CD1c-positive myeloid dendritic cell (primary cell): ENCODE data around the gene KAZN.

Experiments
- DNase-seq: peaks from one replicate; pipeline ENCODE4 v3.0.0-alpha.2; 2016; ENCODE audit errors: extremely low spot score

The KAZN gene

GRCh38 chr1:14769486-14770274 lies 171.2 kb downstream of the KAZN start:
- no peak for DNase-seq

- DNase-seq, result peak; percentile 64
Measured at GRCh38 chr1:14773396-14774025, 175.0 kb downstream of the KAZN start.

GRCh38 chr1:14774225-14774624 lies 175.7 kb downstream of the KAZN start:
- DNase-seq, result no peak

DNA sequence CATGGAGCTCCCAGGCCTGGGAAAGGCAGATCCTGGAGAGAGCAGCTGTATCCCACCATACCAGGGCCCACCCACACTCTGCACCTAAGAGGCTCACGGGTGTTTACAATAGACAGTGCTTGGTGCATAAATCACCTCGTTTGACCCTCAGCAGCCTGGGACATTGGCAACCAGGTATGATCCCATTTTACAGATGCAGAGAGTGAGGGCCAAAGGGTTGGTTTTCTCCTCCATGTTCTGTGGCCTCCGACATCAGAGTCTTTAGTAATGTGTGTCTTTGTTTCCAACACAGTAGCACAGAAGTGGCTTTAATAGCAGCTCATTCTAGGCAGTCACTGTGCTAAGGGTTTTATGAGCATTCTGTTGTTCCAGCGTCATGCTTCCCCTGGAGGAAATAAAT lies 176.5 kb downstream of the KAZN start:
- DNase-seq, result no peak

- DNase-seq, result no peak
Measured at GRCh38 chr1:14775434-14775833, 176.9 kb downstream of the KAZN start.

DNA sequence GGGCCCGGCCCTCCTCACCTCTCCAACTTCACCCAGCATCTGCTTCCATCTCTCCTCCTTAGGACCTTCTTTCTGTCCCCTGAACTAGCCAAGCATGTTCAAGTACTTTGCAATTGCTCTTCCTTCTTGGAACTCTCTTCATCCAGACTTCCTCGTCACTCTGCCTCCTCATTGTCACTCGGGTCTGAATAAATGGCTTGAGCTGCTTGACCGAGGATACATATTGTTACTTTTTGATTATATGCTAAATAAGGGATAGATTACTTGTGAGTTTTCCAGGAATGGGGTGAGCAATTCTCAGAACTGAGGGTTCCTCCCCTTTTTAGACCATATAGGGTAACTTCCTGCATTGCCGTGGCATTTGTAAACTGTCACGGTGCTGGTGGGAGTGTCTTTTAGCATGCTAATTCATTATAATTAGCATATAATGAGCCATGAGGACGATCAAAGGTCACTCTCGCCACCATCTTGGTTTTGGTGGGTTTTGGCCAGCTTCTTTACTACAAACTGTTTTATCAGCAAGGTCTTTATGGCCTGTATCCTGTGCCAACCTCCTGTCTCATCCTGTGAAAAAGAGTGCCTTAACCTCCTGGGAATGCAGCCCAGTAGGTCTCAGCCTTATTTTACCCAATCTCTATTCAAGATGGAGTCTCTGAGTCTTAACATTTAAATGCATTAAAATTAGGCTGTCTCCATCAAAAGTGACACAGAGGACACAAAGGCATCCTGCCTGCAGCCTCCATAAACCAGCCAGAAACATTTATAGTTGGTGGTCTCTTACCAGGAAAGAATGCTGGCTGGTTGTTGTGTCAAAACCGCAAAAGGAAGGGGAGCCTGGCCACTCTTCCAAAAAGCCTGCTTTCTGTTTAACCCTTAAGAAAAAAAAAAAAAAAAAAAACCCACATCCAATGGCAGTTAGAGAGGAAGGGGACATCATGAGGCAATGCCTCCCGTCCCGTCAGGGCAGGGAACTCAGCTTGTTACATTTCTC lies 179.3 kb downstream of the KAZN start:
- DNase-seq, result peak; percentile 60

GRCh38 chr1:14778541-14778897 lies 180.0 kb downstream of the KAZN start:
- DNase-seq, result no peak

- peak; percentile 40 for DNase-seq
Measured at GRCh38 chr1:14778898-14779865, 180.7 kb downstream of the KAZN start.

DNA sequence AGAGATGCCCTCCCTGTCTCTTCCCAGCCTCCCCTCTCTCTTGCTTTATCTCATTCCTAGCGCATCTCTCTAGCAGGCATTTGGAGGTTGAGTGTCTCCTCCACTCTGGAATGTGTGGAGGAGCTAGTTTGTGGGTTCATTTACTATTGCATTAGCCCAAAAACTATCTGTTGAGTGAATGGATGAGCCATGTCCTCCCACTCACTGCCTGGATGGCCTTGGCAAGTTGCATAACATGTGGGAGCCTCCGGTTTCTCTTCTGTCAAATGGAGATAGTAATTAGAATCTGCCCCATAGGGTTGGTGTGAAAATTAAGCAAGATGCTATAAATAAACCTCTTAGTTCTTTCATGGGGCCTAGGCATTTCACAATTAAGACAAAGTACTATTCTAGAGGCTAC lies 181.8 kb downstream of the KAZN start:
- peak; percentile 72 for DNase-seq

DNA sequence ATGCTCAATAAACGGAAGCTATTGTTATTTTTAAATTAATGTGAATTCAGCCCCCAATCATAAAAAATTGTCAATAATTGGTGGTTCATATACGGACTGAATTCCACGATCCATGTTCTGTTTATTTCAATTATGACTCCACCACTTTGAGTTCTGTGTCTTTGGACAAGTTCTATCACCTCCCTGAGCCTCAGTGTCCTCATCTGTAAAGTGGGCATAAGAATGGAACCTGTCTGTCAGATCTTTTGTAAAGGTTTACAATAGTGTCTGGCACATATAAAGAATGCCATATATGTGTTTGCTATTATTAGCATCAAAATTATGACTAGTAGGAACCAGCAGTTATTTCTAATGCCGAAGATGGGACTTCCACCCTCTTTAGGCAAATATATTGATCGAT lies 183.3 kb downstream of the KAZN start:
- no peak for DNase-seq

- DNase-seq, result no peak
Measured at GRCh38 chr1:14782741-14783591, 184.5 kb downstream of the KAZN start.

DNA sequence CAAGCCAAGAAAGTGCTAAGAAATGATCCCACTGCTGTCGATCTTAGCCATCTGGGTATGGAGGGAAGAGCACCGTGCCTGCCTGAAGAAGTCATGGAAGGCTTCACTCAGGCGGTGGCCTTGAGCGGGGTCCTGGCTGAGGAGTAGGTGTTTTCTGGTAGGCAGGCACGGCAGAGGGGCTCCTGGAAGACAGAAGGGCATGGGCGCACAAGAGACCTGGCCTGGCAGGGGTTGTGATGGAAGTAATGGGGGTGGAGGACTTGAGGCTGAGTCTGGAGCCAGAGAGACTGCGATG lies 185.1 kb downstream of the KAZN start:
- DNase-seq, result no peak

DNA sequence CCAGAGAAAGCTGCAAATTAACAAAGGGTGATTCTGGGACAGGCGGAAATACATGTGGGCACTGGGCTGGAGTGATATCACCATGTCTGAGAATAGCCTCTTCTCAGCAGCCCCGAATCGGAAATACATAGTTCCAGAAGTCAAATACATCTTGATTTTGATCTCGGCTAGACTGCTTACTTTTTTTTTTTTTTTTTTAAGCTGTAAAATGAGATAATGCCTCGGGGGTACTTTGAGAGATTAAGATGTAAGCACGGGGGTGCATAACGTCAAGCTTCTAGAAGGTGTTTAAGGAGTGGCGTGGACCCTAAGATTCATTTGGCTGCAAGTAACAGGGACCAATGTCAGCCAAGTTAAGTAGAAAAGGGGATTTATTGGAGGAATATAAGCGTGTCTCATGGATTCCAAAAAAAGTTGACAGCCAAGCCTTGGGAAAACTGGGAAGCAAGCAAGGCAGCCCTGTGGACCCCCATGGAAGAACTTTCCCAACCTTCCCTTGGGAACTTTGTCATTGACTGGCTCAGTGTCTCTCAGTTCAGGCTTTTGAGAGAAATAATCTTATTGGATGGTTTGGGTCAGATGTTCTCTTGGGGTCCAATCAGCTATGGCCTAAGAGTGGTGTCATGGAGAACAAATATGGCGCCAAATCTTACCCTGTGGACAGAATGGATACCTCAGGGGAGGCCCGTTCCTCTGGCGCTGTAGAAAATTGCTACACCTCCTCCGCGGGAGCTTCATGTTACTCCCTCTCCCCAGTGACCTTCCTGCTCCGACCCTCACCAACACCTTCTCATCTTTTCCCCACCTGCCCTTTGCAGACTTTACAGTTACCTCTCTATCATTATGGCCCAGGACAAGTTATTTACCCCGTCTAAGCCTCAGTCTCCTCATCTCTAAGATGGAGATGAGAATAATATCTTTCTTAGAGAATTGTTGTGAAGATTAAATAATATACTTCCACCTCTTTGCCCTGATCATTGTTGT lies 186.6 kb downstream of the KAZN start:
- no peak for DNase-seq

- DNase-seq, result no peak
Measured at GRCh38 chr1:14786109-14786675, 187.7 kb downstream of the KAZN start.

- no peak for DNase-seq
Measured at GRCh38 chr1:14786681-14787080, 188.2 kb downstream of the KAZN start.

- no peak for DNase-seq
Measured at GRCh38 chr1:14787604-14788003, 189.1 kb downstream of the KAZN start.

DNA sequence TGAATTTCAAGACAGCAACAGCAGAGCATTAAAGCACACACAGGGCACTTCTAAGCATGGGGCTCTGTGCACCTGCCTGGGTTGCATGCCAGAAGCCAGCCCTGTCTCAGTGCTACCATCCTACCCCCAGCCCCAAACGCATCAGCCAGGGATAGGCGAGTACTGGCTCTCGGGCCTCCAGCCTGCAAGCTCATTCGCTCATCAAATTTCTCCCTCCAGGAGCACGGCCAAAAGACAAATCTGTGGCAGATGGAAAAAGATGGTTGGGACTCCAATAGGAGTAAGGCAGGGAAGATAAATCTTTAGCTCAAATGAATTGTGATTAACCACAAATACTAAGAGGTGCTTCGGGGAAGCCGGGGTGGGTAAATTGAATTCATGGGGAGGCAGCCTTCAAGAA lies 189.6 kb downstream of the KAZN start:
- DNase-seq, result no peak

DNA sequence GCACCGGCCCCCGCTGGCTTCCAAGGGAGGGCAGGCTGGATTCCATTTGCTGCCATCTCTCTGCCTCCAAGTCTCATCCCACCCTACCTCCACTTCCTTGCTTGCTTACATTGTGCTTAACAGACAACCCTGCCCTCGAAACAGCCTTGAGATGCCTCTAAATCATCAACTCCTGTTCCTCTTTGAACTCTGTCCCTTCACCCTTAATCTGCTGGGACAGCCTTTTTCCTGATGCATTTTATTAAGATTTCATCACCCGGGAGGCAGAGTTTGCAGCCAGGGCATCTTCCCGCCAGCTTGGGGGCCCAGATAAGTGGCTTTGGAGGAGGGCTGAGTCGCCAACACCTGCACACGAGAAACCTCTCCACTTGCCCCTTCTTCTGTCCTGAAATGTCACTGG lies 192.5 kb downstream of the KAZN start:
- no peak for DNase-seq

- no peak for DNase-seq
Measured at GRCh38 chr1:14791654-14792053, 193.2 kb downstream of the KAZN start.
